ENCODE data around the gene GOLGA2.

DNA sequence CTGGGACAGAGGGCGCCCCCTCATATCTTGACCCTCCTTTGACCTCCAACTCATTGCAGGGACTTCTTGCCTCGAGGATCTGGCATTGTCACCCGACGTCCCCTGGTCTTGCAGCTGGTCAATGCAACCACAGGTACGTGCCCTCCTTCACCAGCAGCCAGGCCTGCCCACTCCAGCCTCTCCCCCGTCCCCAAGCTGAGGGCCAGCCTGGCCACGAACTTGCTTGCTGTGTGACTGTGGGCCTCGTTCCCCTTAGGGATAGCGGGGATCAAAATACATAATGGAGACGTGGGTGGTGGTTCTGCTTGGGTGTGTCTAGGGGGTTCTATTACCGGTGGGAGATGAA lies 57.7 kb downstream of the GOLGA2 start:
- TF ChIP-seq POLR2AphosphoS5 (IDR thresholded peaks at IDR 0.05; ENCODE audit: low read depth) (no peak), GABPA (IDR thresholded peaks at IDR 0.05; ENCODE audit: low read depth) (no peak), SPI1 (IDR thresholded peaks at IDR 0.05; ENCODE audit: borderline replicate concordance, low read depth) (no peak)
- TF ChIP-seq, protein P1, sequence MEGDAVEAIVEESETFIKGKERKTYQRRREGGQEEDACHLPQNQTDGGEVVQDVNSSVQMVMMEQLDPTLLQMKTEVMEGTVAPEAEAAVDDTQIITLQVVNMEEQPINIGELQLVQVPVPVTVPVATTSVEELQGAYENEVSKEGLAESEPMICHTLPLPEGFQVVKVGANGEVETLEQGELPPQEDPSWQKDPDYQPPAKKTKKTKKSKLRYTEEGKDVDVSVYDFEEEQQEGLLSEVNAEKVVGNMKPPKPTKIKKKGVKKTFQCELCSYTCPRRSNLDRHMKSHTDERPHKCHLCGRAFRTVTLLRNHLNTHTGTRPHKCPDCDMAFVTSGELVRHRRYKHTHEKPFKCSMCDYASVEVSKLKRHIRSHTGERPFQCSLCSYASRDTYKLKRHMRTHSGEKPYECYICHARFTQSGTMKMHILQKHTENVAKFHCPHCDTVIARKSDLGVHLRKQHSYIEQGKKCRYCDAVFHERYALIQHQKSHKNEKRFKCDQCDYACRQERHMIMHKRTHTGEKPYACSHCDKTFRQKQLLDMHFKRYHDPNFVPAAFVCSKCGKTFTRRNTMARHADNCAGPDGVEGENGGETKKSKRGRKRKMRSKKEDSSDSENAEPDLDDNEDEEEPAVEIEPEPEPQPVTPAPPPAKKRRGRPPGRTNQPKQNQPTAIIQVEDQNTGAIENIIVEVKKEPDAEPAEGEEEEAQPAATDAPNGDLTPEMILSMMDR (IDR thresholded peaks at IDR 0.05; ENCODE audit: insufficient read depth, low read length): no peak
- TF ChIP-seq, protein P2, sequence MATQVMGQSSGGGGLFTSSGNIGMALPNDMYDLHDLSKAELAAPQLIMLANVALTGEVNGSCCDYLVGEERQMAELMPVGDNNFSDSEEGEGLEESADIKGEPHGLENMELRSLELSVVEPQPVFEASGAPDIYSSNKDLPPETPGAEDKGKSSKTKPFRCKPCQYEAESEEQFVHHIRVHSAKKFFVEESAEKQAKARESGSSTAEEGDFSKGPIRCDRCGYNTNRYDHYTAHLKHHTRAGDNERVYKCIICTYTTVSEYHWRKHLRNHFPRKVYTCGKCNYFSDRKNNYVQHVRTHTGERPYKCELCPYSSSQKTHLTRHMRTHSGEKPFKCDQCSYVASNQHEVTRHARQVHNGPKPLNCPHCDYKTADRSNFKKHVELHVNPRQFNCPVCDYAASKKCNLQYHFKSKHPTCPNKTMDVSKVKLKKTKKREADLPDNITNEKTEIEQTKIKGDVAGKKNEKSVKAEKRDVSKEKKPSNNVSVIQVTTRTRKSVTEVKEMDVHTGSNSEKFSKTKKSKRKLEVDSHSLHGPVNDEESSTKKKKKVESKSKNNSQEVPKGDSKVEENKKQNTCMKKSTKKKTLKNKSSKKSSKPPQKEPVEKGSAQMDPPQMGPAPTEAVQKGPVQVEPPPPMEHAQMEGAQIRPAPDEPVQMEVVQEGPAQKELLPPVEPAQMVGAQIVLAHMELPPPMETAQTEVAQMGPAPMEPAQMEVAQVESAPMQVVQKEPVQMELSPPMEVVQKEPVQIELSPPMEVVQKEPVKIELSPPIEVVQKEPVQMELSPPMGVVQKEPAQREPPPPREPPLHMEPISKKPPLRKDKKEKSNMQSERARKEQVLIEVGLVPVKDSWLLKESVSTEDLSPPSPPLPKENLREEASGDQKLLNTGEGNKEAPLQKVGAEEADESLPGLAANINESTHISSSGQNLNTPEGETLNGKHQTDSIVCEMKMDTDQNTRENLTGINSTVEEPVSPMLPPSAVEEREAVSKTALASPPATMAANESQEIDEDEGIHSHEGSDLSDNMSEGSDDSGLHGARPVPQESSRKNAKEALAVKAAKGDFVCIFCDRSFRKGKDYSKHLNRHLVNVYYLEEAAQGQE (IDR thresholded peaks at IDR 0.05; ENCODE audit: insufficient replicate concordance, low read depth): no peak

All from HL-60 (cell line).